ENCODE results near the gene MNX1.

MNX1 gene

DNA sequence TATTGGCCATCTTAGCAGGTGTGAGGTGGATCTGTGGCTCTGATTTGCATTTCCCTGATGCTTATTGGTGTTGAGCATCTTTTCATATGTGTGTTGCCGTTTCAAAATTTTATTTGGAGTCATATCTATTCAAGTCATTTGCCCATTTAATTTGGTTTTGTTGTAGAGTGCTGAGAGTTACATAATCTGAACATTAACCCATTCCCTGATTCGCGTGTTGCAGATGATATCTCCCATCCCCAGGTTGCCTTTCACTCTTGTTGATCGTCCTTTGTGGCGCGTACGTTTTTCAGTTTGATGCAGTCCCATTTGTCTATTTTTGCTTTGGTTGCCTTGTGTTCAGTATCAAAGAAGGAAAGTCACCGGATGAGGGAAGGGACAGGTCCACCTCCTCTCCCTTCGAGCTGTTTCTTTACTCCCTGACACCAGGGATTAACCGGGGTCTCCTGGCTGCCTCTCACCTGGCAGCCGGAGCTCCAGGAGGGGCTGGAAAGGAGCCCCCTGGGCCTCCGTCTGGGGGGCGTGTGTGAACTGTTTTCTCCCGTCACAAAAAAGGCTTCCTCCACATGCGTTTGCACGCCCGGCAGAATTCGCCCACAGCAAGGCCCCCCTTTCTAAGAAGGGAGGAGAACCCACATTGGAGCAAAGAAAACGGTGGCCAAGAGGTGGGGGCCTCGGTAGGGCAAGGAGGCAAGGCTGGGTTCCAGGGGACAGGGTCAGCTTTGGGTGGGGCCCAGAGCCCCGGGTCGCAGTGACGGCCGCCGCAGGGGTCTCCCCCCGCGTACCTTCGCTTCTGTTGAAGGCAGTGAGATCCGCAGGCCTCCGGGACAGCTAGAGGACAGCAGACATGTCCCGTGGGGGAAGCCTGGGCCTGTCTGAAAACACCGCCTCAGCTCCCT, 8.3 kb downstream of the MNX1 start:
- DNase-seq: no peak

DNA sequence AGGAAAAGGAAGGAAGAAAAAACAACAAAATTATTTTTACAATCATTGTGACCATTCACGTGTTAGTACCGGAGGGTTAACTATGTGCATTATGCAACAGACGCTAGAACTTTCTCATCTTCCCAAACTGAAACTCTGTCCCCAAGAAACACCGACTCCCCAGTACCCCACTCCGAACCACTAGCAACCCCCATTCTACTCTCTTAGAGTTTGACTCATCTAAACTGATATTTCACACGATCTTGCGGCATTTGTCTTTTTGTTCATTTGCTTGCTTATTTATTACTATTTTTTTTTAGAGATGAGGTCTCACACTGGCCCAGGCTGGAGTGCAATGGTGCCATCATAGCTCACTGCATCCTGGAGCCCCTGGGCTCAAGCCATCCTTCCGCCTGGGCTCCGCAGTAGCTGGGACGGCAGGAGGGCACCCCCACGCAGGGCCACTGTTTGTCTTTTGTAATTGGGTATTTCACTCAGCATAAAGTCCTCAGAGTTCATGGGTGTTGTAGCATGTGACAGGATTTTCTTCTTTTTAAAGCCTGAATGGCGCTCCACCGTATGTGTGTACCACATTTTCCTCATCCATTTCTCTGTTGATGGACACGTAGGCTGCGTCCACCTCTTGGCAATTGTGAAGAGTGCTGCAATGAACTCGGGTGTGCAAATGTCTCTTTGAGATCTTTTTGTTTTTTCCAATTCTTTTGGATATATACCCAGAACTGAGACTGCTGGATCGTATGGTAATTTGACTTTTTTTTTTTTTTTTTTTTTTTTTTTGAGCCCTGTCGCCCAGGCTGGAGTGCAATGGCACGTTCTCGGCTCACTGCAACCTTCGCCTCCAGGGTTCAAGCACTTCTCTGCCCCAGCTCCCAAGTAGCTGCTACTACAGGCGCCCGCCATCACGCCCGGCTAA, 9.5 kb downstream of the MNX1 start:
- no peak for DNase-seq

DNA sequence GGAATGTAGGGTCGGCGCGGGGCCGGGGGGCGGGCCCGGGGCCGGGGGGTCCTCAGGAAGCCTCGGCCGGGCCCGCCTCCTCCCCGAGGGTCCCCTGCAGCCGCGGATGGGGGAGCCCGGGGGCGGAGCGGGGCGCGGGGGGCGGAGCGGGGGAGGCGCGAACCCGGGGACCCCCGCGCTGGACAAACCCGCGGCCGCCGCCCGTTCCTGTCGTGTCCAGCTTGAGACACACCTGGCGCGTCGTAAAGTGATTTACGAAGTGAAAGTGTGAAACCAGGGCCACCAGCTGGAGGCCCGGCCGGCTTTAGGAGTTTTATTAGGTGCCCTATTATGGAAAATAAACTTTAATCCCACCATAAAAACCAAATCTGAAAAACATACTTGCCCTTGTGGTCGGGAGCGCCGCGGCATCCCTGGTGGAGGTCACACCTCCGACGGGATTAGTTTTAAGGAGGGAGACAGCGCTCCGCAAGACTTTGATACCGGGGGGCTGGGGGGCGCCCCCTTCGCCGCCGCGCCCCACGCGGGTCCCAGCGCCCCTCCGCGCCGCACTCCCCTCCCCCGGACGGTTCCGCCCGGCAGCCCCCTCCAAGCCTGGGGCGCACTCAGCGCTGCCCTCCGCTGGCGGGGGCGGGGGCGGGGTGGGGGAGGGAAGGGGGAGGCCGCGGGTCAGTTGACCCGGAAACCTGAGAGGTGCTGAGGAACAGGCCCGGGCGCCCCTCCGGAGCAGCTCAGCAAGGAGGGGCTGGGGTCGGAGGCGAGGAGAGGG, 10.3 kb downstream of the MNX1 start:
- DNase-seq: peak; percentile 18

- DNase-seq: peak; percentile 10
Measured at GRCh38 chr7:156998988-156999957, 11.2 kb downstream of the MNX1 start.

GRCh38 chr7:156994417-156994816, 16.0 kb downstream of the MNX1 start:
- no peak for DNase-seq

GRCh38 chr7:156993925-156994235, 16.6 kb downstream of the MNX1 start:
- DNase-seq: no peak

DNA sequence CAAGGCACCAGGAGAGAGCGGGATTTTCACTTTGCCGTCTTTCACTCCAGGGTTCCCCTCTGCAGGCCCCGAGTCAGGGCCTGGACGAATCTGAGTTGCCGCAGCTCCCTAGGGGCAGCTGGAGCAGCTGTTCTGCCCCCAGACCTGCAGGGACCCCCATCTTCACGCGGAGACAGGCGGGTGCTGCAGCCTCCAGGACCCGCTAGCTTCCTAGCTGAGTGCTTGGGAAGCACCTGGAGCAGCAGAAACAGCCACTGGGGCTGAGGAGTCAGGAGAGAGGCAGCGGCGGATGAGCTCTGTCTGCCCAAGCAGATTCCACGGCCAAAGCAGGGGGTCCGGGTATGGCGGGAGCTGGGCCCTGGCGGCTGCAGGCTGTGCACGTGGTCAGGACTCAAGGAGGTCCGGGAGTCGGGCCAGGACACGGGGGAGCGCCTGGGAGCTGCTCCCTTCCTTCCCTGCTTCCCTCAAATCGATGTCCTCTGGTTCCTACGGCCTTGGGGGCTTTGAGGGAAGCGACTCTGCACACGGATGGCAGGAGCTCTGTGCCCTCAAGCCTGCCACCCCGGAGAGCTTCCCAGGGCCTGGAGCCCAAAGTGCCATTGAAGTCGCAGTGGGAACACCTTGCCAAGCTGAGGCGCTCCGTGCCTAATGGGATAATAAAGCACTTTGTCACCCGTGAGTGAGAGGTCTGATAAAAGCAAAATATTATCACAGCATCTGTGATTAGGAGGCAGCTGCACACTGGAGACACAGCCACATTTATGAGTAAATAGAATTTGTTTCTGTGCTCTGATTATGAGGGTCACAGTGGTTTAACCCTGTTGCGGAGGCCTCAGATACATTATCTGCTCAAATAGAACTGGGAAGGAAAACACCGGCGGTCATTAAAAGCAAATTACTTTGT, 17.2 kb downstream of the MNX1 start:
- no peak for DNase-seq

- no peak for DNase-seq
Measured at GRCh38 chr7:156989766-156990535, 20.5 kb downstream of the MNX1 start.

DNA sequence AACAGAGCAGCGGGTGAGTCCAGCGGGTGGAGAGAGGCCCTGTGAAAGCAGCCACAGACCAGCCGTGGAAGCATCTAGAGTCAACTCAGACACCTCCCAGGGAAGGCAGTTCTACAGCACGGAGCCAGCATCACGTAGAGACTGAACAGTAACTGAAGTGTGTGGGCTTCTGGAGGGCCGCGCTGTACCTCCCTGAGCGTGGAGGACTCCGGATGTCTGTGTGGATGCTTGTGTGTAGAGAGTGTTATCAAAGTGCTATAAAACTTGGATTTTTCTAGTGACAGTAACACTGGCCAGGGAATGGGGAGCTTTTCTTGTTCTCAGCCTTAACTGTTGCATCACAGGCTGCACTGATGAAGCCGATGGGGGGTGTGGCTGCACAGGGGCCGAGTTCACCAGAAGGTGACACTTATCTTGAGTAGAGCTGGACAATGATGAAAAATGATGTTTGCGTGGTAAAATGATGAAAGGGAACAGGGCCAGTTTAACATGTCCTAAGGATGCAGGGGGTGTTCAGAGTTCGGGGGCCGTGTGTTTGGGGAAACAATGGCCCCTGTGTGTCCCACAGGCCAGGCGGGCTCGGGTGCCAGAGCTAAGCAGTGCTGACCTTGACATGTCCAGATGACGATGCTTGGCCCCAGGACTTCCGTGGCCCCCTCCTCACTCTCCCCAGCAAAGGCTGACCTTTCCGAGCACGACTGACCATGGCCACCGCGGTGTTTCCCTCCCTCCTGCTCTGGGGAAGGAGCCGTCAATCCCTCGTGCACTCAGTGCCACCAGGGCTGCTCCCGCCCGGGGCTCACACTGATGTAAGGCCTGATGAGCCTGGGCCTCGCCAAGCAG, 21.9 kb downstream of the MNX1 start:
- no peak for DNase-seq

DNA sequence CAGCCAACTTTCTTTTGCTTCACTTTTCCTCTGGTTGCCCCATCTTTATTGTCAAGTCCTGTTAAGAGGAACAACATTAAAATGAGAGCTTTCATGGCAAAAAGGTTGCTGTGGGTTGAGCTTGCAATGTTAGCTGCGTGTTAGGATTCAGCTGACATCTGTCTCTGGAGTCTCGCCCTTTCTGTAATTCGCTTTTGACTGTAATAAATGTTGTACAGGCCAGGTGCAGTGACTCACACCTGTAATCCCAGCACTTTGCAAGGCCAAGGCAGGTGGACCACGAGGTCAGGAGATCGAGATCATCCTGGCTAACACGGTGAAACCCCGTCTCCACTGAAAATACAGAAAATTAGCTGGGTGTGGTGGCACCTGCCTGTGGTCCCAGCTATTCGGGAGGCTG, 24.1 kb downstream of the MNX1 start:
- DNase-seq: no peak

GRCh38 chr7:156985101-156985992, 25.1 kb downstream of the MNX1 start:
- DNase-seq: no peak

DNA sequence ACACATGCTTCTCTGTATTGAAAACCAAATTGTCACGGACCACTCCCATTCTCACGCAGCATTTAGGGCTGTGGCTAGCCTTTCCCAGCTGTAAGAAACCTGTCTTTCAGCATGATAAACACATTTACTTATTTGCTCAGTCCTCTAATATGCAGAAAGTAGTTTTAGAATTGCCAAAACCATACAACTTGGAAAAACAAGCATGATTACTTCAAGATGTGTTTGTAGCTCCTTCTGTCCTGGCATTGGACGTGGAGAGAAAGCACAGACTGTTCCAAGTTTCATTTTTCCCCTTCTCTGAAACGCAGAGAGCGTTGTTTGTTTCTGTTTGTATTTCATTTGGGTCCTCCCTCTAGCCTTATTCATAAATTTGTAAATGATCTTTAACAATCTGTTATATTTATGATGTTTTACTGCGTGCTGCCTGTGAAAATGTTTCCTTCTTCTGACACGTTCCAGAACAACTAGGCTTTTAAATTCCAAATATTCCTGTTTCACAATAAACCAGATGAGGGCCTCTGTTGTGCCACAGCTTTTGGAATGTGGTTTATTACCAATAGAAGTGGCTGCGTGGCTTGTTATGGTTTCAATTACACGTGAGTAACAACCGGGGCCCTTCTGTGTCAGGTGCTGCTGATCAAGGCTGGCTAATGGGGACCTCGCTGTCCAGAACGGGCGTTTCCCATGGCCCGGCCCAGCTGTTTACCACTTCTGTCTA, 26.1 kb downstream of the MNX1 start:
- no peak for DNase-seq

DNA sequence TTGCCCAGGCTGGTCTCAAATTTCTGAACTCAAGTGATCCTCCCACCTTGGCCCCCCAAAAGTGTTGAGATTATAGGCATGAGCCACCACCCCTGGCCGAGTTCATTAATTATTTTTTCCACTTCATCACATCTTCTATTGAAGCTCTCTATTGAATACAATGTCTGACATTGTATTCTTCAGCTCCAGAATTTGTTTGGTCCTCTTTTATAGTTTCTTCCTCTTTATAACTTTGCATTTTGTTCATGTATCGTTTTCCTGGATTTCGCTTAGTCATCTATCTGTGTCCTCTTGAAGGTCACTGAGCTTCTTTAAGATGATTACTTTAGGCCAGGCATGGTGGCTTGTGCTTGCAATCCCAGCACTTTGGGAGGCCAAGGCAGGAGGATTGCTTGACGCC, 30.8 kb downstream of the MNX1 start:
- DNase-seq: no peak

GRCh38 chr7:156979007-156979606, 31.4 kb downstream of the MNX1 start:
- DNase-seq: no peak

DNA sequence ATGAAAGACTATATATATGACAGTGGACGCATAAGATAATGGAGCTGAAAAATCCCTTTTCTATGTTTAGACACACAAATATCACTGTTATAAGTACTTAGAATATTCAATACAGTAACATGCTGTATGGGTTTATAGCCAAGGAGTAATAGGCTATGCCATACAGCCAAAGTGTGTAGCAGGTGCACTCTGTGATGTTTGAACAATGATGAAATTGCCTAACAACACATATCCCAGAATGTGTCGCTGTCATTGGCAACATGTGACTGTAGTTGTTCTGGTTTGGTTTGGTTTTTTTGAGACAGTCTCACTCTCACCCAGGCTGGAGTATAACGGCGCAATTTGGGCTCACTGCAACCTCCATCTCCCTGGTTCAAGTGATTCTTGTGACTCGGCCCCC, 34.8 kb downstream of the MNX1 start:
- DNase-seq: no peak

DNA sequence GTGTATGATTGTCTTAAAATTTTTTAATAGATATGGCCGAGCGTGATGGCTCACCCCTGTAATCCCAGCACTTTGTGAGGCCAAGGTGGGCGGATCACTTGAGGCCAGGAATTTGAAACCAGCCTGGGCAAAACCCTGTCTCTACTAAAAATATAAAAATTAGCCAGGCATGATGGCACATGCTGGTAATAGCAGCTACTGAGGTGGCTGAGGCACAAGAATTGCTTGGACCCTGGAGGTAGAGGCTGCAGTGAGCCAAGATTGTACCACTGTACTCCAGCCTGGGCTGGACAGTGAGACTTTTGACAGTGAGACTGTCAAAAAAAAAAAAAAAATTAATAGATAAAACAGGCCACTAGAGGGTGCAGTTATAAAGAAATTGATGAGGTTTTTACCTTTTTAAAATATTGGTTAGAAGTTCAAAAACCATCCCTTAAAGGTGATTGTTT, 40.5 kb downstream of the MNX1 start:
- DNase-seq: peak; percentile 22

GRCh38 chr7:156968183-156968582, 42.3 kb downstream of the MNX1 start:
- DNase-seq: no peak

Measured in NCI-H1105 treated with DMSO at 0.1 percent for 48 hours (cell line).